ENCODE results near the gene USP6.
"Not testable (repeated sequence)": the region's sequence is repeated elsewhere in the genome, so short reads cannot be mapped to it uniquely, and the experiment has no call there.

USP6 gene

GRCh38 chr17:5200360-5200759 is 84.5 kb downstream of the USP6 start:
- no peak for DNase-seq

GRCh38 chr17:5201011-5201410 is 85.2 kb downstream of the USP6 start:
- no peak for DNase-seq

GRCh38 chr17:5203178-5203907 is 87.5 kb downstream of the USP6 start:
- DNase-seq: no peak

GRCh38 chr17:5203908-5204294 is 88.1 kb downstream of the USP6 start:
- no peak for DNase-seq

GRCh38 chr17:5209396-5209795 is 93.6 kb downstream of the USP6 start:
- DNase-seq: no peak

- no peak for DNase-seq
These were observed 94.3 kb downstream of the USP6 start for GRCh38 chr17:5210091-5210490.

- no peak for DNase-seq
These were observed 94.9 kb downstream of the USP6 start for GRCh38 chr17:5210614-5211252.

- DNase-seq: no peak
These were observed 95.6 kb downstream of the USP6 start for GRCh38 chr17:5211458-5211857.

- DNase-seq: not testable (repeated sequence)
These were observed 101.7 kb downstream of the USP6 start for GRCh38 chr17:5217562-5217961.

- no peak for DNase-seq
These were observed 103.7 kb downstream of the USP6 start for GRCh38 chr17:5219536-5219935.

- no peak for DNase-seq
These were observed 104.2 kb downstream of the USP6 start for GRCh38 chr17:5220074-5220473.

- DNase-seq: not testable (repeated sequence)
These were observed 106.1 kb downstream of the USP6 start for GRCh38 chr17:5221912-5222311.
